GM21619 (cell line): ENCODE data around the gene UBE2Z.
"Not testable (repeated sequence)": the region's sequence is repeated elsewhere in the genome, so short reads cannot be mapped to it uniquely, and the experiment has no call there.

Source experiments
- ATAC-seq: cut with Tn5 transposase; IDR thresholded peaks from one replicate; pipeline ENCODE4 v1.9.1; 2021; ENCODE audit not compliant: unreplicated experiment

Gene UBE2Z

GRCh38 chr17:48903401-48903800 is 4.8 kb upstream of the UBE2Z start:
- no peak for ATAC-seq

- no peak for ATAC-seq
Observed at GRCh38 chr17:48904428-48904827, 3.8 kb upstream of the UBE2Z start.

GRCh38 chr17:48905987-48906515 is 2.2 kb upstream of the UBE2Z start:
- ATAC-seq = no peak

GRCh38 chr17:48907713-48908046 is 527 bp upstream of the UBE2Z start:
- ATAC-seq = no peak

- peak; percentile 31 for ATAC-seq
Observed at GRCh38 chr17:48908853-48909394, 717 bp downstream of the UBE2Z start.

- no peak for ATAC-seq
Observed at GRCh38 chr17:48909783-48910182, 1.6 kb downstream of the UBE2Z start.

GRCh38 chr17:48910370-48910769 is 2.2 kb downstream of the UBE2Z start:
- no peak for ATAC-seq

- no peak for ATAC-seq
Observed at GRCh38 chr17:48912476-48912875, 4.3 kb downstream of the UBE2Z start.

DNA sequence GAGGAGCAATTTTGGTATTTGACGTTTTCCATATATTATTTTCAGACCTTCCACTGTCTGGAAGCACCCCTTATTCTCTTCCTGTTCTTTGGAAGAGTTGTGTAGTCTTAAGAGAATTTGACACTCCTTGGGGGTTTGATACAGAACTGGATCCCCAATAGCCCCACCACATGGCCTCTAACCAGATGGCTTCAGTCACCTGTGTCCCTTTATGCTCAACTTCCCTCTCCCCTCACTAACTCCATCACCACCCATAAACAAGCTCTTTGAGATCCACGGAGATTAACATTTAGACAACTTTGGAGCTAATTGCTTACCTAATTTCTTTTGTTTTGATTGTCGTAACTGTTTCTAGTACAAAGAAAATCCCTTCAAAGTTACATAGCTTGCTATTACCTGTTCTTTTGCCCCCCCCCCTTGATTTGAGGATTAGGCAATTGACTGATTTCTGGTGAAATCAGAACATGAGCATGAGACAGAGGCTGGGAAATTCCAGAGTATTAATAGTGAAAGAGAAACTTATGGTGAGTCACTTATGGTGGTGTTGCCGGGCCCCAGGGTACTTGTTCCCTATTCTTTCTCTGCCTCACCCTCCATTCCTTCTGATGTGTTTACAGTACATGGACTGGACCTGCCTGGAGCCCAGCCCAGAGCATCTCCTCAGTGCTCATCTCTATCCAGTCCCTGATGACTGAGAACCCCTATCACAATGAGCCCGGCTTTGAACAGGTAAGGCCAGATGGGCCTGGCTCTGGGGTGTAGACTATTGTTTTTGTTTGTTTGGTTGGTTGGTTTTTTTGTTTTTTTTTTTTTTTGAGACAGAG is 7.5 kb downstream of the UBE2Z start:
- ATAC-seq = peak; percentile 71

GRCh38 chr17:48925251-48925990 is 17.2 kb downstream of the UBE2Z start:
- no peak for ATAC-seq

GRCh38 chr17:48925991-48926342 is 17.8 kb downstream of the UBE2Z start:
- no peak for ATAC-seq

DNA sequence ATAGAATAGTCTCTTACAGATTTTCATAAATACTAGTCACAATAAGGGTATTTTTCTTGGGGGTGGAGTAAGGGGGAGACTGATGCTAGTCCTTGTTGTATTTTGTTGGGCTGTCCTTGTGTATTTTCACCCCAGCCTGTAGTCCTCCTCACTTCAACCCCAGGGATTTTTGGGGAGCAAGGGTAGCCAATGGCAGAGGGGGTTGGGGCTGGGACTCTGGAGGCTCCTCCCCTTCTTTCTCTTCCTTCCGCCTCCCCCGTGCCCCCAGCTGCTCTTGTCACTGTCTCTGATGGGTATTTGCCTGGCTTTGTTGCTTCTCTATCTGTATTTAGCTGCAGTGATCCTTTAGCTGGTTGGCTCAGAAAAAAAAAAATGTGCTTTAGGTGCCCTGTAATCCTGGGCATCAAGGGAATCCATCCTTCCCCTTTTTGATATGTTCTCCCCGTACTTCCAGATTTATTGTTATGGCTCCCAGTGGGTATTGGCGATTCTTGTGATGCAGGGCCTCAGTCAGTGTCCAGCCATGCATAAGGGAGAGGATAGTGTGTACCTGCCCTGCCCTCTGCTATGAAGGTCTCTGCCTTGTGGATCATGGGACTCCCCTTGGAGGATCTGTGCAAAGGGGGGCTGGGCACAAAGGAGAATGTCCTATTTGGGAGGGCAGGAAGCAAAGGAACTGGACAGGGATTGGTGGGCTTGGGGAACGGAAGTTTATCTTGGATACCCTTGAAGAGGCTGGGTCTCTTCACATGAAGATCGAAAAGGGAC is 20.0 kb downstream of the UBE2Z start:
- no peak for ATAC-seq

DNA sequence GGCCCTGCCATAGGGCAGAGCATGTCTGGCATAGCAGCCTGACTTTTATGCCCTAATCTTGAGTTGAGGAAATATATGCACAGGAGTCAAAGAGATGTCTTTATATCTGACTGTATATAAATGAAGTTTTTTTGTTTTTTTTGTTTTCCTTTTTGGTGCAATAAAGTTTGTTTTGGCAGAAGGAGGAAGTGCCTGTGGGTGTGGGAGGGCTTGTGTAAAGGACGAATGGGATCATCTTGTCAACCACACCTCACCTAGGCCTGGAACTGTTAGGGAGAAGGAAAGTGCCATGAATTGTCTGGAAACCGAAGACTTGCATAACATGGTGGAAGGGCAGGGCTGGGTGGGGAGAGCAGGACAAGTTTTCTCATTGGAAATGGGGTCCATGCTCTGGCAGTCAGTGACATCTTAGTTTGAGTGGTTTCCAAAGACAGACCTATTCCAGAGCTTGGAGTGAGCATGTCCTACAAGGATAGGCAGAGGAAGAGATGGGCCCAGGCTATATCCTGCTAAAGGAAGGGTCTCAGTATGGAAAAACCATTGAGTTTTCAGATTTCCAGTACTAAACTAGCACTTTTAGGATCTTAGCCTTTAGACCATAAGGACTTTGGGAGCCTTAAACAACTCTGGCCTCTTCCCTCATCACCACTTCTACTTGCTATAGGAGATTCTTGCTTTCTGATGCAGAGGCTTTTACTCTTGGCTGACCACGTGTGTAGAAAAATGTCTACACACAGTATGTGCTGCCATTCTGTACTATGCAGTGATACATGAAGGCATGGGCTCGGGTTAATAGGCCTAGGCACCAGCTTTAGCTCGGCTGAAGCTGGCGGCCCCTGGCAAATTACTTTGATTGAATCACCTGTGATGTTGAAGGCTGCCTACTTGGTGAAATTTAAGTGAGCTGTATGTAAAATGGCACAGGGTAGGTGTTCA is 20.9 kb downstream of the UBE2Z start:
- no peak for ATAC-seq

DNA sequence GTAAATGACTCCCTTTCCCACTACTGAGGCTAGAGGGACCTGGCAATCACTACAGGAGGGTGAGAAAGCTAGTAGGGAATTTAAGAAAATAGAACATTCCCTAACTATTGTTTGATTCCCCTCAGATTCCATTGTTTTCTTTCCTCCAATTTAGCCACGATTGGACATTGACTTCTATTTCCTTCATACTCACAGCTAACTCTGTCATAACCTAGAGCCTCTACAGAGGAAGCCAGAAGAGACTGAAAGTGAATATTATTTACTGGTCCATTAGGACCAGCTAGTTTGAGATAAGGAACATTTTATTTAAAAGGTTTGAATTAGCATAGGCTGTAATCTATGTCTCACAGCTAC is 21.6 kb downstream of the UBE2Z start:
- ATAC-seq = no peak

DNA sequence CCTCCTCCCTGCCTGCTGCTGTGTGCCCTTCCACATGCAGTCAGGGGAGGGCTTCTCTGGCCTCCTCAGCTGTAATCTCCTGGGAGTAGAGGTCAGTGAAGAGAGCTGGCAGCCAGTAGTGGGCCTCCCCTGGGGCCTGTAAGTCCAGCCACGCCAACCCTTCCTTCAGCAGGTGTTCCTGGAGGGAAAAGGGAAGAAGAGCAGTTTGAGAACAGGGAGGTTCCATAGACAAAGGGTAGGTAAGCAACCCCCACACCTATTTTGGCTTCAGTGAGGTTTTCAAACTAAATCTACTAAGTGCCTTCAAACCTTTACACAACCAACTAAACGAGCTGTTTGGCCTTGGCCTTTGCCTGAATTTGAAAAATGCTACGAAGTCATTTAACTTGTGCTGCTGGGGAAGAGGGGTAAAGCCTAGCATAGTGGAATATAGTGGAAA is 22.2 kb downstream of the UBE2Z start:
- ATAC-seq = no peak

- ATAC-seq = no peak
Observed at GRCh38 chr17:48933035-48933434, 24.8 kb downstream of the UBE2Z start.

DNA sequence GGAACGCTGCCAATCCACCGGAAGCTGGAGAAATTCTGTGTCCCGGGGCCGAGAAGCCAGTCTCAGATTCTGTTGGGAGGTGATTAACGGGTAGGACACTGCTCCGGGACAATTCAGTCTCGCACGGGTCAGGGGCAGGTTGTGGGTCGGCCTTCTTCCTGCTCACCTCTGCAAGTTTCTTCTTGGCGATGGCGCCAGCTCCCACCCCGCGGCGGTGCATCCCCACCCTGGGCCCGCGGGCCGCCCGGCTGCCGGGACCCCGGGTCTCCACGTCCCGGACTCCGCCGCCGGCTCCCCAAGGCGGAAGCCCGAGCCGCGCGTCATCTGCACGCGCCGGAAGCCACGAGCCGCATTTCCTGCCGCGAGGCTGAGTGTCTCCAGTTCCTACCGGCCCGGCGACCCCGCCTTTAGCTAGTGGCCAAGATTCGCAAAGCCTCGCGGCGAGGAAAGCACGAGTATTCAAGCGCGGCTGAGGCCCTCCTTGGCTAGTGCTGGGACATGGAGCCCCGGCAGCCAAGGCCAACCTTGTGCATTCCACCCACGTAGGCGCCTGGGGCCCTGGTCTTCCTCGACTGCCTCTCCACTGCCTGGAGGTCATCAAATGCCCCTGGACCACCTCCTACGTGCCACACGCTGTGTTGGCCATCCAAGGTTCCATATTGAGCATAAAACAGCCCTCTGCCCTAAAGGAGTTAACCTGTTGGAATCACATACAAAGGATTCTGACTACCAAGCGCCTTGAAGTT is 36.5 kb downstream of the UBE2Z start, which contains the start of gene SNF8:
Gene SNF8 (minus strand): TSS at position 328 of the 746 bp plus-strand sequence. CDS start 108 bp downstream, at position 220.
- peak; percentile 90 for ATAC-seq

- ATAC-seq = not testable (repeated sequence)
Observed at GRCh38 chr17:48945261-48945651, 37.0 kb downstream of the UBE2Z start.

DNA sequence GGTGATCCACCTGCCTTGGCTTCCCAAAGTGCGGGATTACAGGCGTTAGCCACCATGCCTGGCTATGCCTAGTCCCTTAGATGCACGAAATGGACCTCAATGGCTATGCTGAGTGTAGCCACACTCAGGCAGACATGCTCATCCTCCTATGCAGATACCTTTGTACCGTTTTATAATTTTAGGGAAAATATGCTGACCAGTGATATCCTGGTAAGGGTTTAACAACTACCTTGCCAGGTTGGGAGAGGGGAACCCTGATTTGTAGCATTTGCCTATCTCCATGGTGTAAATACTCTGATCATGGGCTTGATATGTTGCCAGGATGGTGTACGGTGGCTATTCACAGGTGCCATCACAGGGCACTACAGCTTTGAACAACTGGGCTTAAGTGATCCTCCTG is 43.4 kb downstream of the UBE2Z start:
- no peak for ATAC-seq
